Measurements from ENCODE around the gene NUDT12. TPM values are rescaled to one million over a fixed set of nuclear protein-coding genes. Genes with fewer than 3 reads are reported as not detected.

NUDT12 gene
- total RNA-seq, 1 experiment from 2014 or later = 12.6 TPM

- Histone ChIP-seq H3K36me3 (no peaks in the 10 kb centered on the region), H3K4me1 (replicated peaks) (no peaks in the 10 kb centered on the region), H3K9me3 (replicated peaks) (no peaks in the 10 kb centered on the region), H3K4me3 (no peak overlapping the region), H3K27ac (no peak overlapping the region), H3K27me3 (replicated peaks) (peaks cover 28% of the 10 kb centered on the region)
- no peak for DNase-seq (ENCODE audit: low read depth in 1 of 2, low spot score in 2 of 2)
Observed at GRCh38 chr5:103571730-103572129, 9.1 kb upstream of the NUDT12 start.

- H3K36me3 ChIP-seq = no peaks in the 10 kb centered on the region
- no peak for DNase-seq (ENCODE audit: low read depth in 1 of 2, low spot score in 2 of 2)
- no peak overlapping the region for H3K27ac ChIP-seq
- peaks cover 28% of the 10 kb centered on the region for H3K27me3 ChIP-seq (replicated peaks)
- no peak overlapping the region for H3K4me3 ChIP-seq
- no peaks in the 10 kb centered on the region for H3K4me1 ChIP-seq (replicated peaks)
- no peaks in the 10 kb centered on the region for H3K9me3 ChIP-seq (replicated peaks)
Observed at GRCh38 chr5:103569313-103570060, 6.9 kb upstream of the NUDT12 start.

- Histone ChIP-seq H3K9me3 (replicated peaks) (no peaks in the 10 kb centered on the region), H3K36me3 (no peaks in the 10 kb centered on the region), H3K27me3 (replicated peaks) (peaks cover 13% of the 10 kb centered on the region), H3K4me1 (replicated peaks) (peaks cover 7% of the 10 kb centered on the region), H3K27ac (no peak overlapping the region), H3K4me3 (no peak overlapping the region)
- no peak for DNase-seq (ENCODE audit: low read depth in 1 of 2, low spot score in 2 of 2)
Observed at GRCh38 chr5:103565719-103566118, 3.1 kb upstream of the NUDT12 start.

DNA sequence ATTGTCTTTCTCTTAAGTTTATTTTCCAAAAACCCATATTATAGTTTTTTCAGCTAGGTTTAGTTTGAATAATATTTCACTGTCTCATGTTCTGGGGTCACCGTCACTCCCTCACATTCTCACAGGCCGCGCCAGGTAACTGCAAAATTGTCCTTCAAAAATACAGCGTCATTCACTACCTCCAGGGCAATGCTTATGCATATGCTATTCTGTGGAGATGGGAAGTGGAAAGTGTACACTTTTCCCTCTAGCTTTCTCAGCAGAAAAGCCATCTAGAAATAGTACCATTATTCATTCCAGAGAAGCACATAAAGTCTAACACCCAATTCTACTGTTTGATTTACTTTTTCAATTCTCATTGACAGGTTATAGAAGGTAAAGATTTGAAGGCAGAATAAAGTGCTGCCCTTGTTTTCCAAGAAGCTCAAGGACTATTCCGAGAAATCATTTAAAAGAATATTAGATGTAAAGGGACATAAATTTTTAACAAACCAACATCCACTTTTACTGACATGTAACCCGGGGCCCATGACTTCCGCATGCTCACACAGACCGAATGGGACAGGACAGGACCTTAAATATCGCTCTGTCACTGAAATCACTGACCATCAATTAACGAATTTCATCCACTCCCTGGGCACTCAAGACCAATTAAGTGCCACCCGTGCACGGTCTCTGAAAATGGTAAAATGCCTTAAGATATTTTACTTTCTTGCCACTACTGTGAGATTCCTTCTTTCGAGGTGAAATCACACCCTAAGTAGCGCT is 720 bp downstream of the NUDT12 start:
- H3K9me3 ChIP-seq (replicated peaks) = no peaks in the 10 kb centered on the region
- no peaks in the 10 kb centered on the region for H3K27me3 ChIP-seq (replicated peaks)
- peak overlapping the region; percentile 79 for H3K27ac ChIP-seq
- H3K4me3 ChIP-seq = peak overlapping the region; percentile 74
- peaks cover 7% of the 10 kb centered on the region for H3K4me1 ChIP-seq (replicated peaks)
- peak in 1 of 2 experiments; percentile 16 for DNase-seq (ENCODE audit: low read depth in 1 of 2, low spot score in 2 of 2)
- H3K36me3 ChIP-seq = peaks cover 8% of the 10 kb centered on the region; the same call in 1 of the 2 replicates

DNA sequence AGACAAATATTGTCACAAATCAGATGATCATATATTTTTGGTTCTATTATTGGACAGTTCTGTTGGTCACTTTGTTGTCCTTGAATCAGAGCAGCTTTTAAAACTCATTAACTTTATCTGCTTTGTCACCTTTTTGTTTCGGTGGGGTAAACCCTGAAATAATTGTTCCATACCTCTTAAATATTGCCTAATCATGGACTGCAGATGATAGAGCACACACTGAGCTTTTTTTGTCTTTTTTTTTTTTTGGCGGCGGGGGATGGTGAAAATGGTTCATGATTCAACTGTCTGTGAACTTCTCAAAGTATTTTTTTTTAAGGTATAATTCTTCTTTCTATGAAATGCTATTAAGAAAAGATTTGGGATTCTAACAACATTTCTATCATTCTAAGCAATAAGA is 1.8 kb downstream of the NUDT12 start:
- no peaks in the 10 kb centered on the region for H3K9me3 ChIP-seq (replicated peaks)
- peaks cover 8% of the 10 kb centered on the region; the same call in 1 of the 2 replicates for H3K36me3 ChIP-seq
- H3K27ac ChIP-seq = no peak overlapping the region
- no peak for DNase-seq (ENCODE audit: low read depth in 1 of 2, low spot score in 2 of 2)
- no peaks in the 10 kb centered on the region for H3K27me3 ChIP-seq (replicated peaks)
- H3K4me3 ChIP-seq = no peak overlapping the region
- H3K4me1 ChIP-seq (replicated peaks) = peaks cover 7% of the 10 kb centered on the region

DNA sequence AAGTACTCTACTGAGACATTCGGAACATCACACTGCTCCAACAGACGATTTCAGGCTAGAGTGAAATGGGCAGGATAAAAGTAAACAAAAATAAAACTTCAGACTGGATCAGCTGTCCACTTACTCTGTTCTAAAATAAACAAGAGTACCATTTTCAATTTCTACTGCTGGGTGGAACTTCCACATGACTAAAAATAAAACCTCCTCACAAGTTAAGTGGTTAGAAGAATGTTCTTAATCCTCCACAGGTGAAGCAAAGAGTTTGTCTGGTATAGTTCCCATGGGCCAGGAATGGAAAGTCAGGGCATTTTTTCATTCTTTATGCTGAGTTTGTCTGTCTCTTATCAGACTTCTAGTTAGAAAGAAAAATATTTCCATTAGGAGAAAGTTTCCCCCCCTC is 15.7 kb downstream of the NUDT12 start:
- no peak overlapping the region for H3K4me3 ChIP-seq
- DNase-seq (ENCODE audit: low read depth in 1 of 2, low spot score in 2 of 2) = no peak
- no peaks in the 10 kb centered on the region for H3K9me3 ChIP-seq (replicated peaks)
- no peaks in the 10 kb centered on the region; the same call in 1 of the 2 replicates for H3K36me3 ChIP-seq
- peaks cover 6% of the 10 kb centered on the region; the same call in 1 of the 2 replicates for H3K27me3 ChIP-seq (replicated peaks)
- no peaks in the 10 kb centered on the region for H3K4me1 ChIP-seq (replicated peaks)
- H3K27ac ChIP-seq = no peak overlapping the region

DNA sequence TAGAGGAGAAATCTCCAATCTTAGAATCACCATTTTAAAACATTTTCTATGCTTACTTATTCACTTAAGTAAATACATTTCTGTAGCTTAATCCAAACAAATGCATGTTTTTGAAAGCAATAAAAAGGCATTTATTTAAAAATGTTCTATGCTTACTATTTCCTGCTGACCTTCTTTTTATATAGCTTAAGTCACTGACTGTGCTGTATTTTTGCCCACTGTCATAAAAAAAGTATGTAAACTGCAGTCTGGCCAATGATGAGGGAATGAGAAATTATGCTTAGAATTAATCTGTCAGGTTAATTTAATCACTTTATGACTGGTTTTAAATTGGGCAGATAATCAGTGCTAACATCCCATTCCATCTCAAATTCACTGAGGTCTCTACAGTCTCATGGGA is 20.1 kb downstream of the NUDT12 start:
- Histone ChIP-seq H3K4me1 (replicated peaks) (no peaks in the 10 kb centered on the region), H3K27ac (no peak overlapping the region), H3K27me3 (replicated peaks) (peaks cover 6% of the 10 kb centered on the region; the same call in 1 of the 2 replicates), H3K9me3 (replicated peaks) (no peaks in the 10 kb centered on the region), H3K4me3 (no peak overlapping the region), H3K36me3 (no peaks in the 10 kb centered on the region)
- DNase-seq (ENCODE audit: low read depth in 1 of 2, low spot score in 2 of 2) = no peak

DNA sequence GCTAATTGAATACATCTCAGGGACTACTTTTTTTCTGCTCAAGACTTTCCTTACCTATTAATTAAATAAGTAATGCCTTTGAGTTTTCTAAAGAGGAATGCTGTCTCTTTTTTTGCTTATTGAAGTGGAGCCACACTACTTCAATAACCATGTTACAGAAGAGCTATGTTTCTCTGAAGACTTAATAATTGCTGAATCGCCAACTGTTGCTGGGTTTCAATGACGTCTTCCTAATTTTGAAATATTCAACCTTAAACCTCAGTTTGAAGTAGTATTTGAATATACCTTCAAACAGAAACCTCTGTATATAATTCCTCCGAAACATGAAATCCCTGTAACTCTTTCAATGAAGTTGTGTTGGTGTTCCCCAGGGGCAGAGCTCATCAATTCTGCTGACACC is 21.0 kb downstream of the NUDT12 start:
- Histone ChIP-seq H3K27ac (no peak overlapping the region), H3K27me3 (replicated peaks) (peaks cover 6% of the 10 kb centered on the region; the same call in 1 of the 2 replicates), H3K4me3 (no peak overlapping the region), H3K4me1 (replicated peaks) (no peaks in the 10 kb centered on the region), H3K9me3 (replicated peaks) (no peaks in the 10 kb centered on the region), H3K36me3 (no peaks in the 10 kb centered on the region)
- no peak for DNase-seq (ENCODE audit: low read depth in 1 of 2, low spot score in 2 of 2)

- Histone ChIP-seq H3K36me3 (no peaks in the 10 kb centered on the region), H3K4me1 (replicated peaks) (no peaks in the 10 kb centered on the region), H3K27me3 (replicated peaks) (peaks cover 6% of the 10 kb centered on the region; the same call in 1 of the 2 replicates), H3K27ac (no peak overlapping the region), H3K4me3 (no peak overlapping the region), H3K9me3 (replicated peaks) (no peaks in the 10 kb centered on the region)
- DNase-seq (ENCODE audit: low read depth in 1 of 2, low spot score in 2 of 2) = no peak
Observed at GRCh38 chr5:103541114-103541513, 21.5 kb downstream of the NUDT12 start.

- H3K36me3 ChIP-seq = no peaks in the 10 kb centered on the region
- DNase-seq (ENCODE audit: low read depth in 1 of 2, low spot score in 2 of 2) = no peak
- H3K27ac ChIP-seq = no peak overlapping the region
- H3K4me1 ChIP-seq (replicated peaks) = no peaks in the 10 kb centered on the region
- H3K9me3 ChIP-seq (replicated peaks) = no peaks in the 10 kb centered on the region
- no peak overlapping the region for H3K4me3 ChIP-seq
- peaks cover 6% of the 10 kb centered on the region; the same call in 1 of the 2 replicates for H3K27me3 ChIP-seq (replicated peaks)
Observed at GRCh38 chr5:103539376-103540330, 22.9 kb downstream of the NUDT12 start.

- DNase-seq (ENCODE audit: low read depth in 1 of 2, low spot score in 2 of 2) = no peak
Observed at GRCh38 chr5:103532086-103532734, 30.4 kb downstream of the NUDT12 start.

DNA sequence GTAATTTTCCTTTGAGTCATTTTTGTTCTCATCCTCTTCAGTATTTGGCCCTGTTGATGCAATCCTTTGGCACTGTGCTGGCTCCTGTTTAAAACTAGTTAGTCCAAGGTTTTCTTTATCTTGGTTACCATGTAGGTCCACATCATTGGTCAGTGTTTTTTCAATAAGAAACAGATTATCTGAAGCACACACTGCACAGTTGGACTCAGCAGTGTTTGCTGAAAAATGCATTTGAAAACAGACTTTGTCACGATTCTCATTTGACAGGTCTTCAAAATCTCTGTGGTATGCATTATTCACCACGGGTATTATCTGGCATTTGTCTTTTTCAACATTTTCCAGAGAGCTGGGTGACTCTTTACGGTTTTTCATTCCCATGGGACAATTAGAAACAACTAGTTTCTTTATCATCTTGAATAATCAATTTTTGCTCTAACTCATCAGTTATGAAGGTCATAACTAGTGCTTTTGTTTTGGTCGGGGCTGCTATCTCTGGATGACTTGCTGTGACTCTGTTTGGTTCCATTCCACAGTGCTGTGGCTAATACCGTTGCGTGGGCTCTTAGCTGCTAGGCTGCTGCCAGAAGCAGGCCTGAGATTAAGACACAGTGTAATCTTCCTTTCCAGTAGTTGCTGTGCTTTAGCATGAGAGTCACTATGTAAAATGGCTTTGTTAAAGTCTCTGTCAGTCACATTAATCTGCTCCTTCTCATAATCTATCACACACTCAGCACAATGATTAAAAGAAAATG is 36.2 kb downstream of the NUDT12 start:
- Histone ChIP-seq H3K27ac (no peak overlapping the region), H3K4me1 (replicated peaks) (no peaks in the 10 kb centered on the region)

More at GRCh38 chr5:103532086-103532734, 30.4 kb downstream of the NUDT12 start:
- Histone ChIP-seq H3K4me1 (replicated peaks) (no peaks in the 10 kb centered on the region), H3K4me3 (no peak overlapping the region), H3K9me3 (replicated peaks) (no peaks in the 10 kb centered on the region), H3K27me3 (replicated peaks) (peaks cover 3% of the 10 kb centered on the region; the same call in 1 of the 2 replicates), H3K36me3 (no peaks in the 10 kb centered on the region), H3K27ac (no peak overlapping the region)

More for the DNA sequence above, 36.2 kb downstream of the NUDT12 start:
- Histone ChIP-seq H3K27me3 (replicated peaks) (peaks cover 10% of the 10 kb centered on the region; the same call in 1 of the 2 replicates), H3K36me3 (no peaks in the 10 kb centered on the region), H3K4me3 (no peak overlapping the region), H3K9me3 (replicated peaks) (no peaks in the 10 kb centered on the region)
- no peak for DNase-seq (ENCODE audit: low read depth in 1 of 2, low spot score in 2 of 2)
